Kasumi-1 (cell line): ENCODE results near the gene HTRA3.

ENCODE experiments used
- DNase-seq, 2 experiments: peaks; one replicate each; lab custom pipeline; 2025; lab: John Stamatoyannopoulos, UW

HTRA3 gene

GRCh38 chr4:8247047-8247930 lies 22.3 kb upstream of the HTRA3 start:
- no peak for DNase-seq

- DNase-seq: no peak
Measured at GRCh38 chr4:8248091-8248490, 21.5 kb upstream of the HTRA3 start.

- DNase-seq: no peak
Measured at GRCh38 chr4:8250227-8250626, 19.3 kb upstream of the HTRA3 start.

DNA sequence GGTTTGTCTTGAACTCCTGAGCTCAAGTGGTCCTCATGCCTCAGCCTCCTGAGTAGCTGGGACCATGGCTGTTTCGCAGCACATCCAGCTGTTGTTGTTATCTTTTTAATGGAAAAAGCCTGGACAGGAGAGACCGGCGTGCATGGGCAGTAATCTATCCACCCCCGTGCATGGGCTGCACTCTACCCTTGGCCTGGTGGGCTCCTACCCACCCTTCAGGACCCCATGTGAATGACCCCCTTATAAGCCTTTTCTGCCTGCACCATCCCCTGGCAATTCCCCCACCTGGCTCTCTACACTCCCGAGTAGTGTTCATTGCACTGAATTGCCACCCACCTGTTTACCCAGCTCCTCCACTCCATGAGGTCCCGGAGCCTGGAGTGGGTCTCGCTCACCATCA lies 18.9 kb upstream of the HTRA3 start:
- no peak for DNase-seq

DNA sequence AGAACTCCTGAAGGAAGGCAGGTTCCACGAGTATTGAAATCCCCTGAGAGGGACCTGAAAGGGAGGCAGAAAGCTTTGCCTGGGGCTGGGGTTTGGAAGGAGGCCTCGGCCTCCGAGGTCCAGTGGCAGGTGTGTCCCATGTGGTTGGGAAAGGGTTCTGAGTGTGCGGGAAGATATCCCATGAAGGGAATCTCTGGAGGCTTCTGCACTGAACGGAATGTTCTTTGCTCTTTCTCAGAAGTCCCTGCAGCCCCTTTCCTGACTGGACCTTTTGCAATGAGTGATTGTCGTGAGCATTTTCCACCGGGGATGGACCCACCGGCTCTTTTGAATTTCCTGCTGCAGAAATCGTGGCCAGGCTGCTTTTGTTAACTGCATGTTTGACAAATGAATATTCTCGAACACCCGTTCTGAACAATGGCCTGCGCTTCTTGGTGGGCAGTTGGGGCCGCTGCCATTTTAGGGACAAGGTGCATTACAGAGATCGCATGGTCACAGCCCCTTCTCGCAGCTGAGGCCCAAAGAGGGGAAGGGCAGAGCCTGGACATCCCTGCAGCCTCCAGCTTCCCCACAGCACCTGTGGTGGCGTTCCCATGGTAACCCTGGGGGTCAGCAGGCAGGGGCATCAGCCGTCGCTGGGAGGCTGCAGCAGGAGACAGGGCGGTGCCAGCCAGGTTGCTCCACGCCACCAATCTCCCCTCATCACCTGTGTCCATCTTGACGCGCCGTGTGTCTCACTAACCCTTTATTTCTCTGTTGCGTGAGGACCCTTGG lies 18.3 kb upstream of the HTRA3 start:
- DNase-seq: no peak

DNA sequence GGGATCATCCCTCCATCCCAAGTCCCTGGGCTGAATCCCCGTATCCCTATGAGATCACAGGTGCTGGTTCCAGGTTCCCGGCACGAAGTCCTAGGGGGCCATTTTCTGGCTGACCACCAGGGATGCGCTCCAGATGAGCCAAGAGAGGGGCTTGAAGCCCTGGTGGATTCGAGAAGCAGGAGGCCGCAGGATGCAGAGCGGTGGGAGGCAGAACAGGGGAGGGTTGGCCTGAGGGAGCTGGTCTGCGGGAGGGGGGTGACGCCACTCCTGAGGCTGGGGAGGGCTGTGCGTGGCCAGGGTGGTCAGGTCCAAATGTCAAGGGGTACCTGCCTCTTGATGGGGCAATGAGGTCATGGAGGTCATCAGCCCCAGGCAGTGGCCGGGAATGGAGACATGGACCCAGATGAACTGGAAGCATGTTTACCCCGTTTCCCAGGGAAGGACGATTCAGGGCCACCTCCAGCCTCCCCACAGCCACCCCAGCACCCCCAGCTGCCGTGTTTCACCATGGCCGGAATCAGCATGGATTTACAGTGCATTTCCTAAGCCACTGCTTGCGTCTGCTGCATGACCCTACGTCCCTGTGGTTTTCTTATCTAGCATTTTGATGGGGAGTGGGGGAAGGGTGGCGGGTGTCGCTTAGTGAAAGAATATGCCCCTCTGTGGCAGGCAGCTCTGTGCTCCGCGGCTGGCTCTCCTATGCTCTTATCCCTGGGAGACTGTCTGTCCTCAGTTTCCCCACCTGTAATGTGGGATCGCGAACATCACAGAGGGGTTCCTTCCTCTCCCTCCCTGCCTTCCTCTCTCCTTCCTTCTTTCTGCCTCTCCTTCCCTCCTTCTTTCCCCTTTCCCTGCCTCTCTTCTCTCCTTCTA lies 17.0 kb upstream of the HTRA3 start:
- no peak for DNase-seq

DNA sequence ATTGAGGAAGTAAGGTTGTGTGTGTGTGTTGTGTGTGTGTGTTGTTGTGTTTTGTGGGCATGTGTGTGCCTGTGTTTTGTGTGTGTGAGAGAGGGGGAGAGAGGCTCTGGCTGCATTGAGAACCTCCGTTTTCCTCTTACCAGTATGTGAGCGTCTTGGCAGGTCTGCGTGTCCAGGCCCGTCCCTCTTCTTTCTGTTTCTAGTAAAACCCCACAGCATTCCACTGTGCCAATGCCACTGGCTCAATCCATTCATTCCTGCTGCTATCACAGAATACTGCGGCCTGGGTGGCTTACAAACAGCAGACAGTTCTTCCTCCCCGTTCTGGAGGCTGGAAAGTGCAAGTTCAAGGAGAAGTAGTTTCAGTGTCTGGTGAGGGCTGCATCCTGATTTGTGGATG lies 15.5 kb upstream of the HTRA3 start:
- DNase-seq: no peak

DNA sequence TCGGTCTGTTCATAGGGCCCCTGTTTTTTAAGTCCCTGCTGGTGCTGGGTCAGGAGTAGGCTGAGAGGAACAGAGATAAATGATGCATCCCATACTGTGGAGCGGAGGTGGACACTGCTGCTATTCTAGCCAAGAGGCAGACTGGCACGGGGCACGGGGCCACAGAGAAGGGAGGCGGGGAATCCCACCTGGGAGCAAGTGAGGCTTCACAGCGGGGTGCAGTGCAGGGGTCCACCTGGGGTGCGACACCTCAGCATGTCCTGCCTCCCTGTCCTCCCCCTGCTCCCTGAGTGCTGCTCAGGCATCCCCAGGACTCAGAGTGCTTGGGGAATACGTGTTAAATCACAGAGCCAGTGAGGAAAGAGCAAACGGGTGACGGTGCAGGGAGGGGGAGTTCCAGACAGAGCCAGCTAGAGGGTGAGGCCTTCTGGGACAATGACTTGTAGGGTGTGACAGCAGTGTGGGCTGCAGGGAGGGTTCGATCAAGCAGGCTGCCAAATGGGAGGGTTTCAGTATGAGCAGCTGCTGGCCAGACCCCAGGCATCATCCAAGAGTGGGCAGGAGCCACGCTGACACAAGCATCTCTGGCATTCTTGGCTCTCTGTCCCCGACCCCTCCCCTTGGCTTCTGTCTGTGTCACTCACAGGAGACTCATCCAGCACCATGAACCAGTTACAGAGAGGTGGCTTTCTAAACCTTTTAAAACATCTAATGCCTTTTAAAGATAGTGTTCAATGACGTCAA lies 13.7 kb upstream of the HTRA3 start:
- no peak for DNase-seq

GRCh38 chr4:8257854-8258253 lies 11.7 kb upstream of the HTRA3 start:
- no peak for DNase-seq

DNA sequence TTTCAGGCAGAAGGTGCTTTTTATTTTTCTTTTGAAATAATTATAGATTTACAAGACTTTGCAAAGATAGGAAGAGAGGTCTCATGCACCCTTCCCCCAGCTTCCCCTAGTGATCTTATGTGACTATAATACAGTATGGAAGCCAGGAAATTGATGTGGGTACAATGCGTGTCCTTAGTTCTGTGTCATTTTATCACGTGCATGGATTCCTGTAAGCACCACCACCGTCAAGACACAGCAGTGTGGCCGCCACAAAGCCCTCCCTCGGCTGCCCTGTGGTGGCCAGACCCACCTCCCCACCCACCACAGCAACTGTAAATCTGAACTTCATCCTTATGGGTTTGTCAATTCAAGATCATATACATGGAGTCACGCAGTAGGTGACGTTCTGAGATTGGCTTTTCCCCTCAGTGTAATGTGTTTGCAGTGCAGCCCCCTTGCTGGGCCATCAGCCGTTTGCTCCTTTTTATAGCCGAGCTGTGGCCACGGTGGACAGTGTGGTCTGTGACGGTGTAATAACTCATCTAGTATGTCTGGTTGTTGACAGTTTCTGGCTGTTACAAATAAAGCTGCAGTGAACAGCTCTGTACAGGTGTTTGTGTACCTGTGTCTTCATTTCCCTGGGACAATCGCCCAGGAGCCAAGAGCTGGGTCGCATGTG lies 10.9 kb upstream of the HTRA3 start:
- DNase-seq: no peak

DNA sequence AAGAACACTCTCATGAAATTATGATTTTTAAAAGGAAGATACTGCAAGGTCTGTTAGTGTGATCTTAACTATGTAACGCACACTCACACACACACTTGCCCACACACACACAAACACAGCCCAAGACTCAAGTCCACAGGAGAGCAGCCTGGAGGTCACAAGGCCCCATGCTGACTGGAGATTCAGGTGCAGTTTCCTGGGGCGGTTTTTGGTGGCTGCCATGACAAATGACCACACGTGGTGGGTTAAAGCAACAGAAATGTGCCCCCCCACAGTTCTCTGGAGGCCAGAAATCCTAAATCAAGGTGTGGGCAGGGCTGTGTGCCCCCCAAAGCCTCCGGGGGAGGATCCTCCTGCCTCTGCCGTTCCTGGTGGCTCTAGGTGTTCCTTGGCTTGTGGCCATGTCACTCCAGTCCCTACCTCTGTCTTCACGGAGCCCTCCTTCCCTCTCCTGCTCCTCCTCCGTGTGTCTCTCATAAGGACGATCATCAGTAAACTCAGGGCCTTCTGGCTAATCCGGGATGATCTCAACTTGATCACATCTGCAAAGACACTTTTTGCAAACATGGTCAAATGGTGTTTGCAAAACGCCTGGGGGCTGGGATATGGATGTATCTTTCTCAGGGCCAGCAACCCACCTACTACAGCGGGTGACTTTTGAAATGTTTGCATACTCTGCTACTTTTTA lies 9.7 kb upstream of the HTRA3 start:
- DNase-seq: no peak

DNA sequence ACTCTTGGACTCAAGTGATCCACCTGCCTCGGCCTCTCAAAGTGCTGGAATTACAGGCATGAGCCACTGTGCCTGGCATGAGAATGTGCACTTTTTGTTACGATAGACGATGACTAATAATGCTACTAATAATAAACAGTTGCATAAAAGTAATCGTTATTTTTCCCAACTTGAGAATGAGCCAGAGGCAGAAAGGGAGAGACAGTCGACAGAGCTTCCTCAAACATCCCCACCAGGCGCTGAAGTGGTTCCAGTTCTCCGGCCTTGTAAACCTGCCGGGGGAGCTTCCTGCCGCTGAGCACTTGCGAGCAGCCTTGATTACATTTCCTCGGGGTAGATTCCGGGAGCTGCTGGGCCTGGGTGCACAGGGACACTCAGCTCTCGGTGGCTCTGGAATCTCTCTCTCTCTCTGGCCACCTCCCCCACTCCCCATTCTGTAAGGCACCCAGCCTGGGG lies 8.9 kb upstream of the HTRA3 start:
- no peak for DNase-seq

DNA sequence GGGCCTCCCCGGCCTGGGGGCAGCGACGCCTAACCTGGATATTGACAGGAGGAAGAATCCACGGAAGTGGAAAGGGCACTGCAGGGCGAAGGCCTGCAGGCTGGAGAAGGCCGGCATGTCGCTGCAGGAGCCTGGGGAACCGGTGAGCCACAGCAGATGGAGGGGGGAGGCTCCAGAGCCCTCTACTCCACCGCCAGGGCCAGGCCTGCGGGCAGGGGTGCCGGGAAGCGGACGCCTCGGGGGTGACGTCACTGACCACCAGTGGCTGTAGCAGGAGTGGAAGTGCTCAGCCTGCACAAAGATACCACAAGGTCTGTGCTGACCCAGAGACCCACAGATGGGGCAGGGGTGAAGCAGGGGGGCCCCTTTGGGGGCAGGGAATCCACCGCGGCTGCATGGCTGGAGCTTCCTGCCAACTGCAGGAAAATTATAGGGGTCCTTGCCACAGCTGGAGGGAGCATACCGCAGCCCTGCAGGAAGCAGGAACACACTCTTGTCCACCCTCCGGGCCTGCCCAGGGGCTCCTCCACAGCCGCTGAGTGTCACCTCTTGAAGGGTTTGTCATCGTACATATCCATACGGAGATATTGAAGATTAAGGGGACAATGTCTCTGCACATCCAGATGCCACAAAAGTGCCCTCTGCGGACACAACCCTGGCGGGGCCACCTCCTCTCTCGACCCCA lies 7.6 kb upstream of the HTRA3 start:
- no peak for DNase-seq

DNA sequence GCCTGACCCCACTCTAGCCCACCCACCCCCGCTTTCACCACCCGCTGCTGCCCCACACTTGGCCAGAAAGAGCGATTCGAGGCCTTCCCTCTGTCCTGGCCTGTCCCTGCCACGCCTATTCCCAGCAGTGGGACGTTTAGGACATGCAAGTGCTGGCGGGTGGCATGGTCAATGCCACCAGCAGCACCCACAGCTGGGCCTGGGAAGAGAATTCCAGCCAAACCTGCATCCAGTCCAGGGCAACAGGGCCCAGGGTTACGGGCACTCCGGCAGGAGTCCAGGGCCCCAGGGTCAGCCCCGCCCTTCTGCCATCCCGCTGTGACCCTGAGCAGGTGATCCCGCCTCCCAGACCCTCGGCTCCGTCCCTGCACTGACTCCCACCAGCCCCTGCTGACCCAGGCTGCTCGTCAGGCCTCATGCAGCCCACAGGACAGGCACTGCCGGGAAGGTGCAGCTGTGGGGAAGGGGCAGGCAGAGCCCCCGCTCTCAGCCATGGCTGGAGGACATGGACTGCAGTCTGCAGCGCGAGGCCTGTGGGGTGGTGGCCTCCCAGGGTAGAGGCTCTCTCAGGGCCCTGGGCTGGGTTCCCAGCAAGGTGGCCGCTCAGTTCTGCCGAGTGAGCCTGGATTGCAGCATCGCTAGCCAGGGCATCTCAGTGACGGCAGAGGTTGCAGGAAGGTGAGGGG lies 6.8 kb upstream of the HTRA3 start:
- no peak for DNase-seq

- DNase-seq: no peak
Measured at GRCh38 chr4:8263397-8263796, 6.2 kb upstream of the HTRA3 start.

DNA sequence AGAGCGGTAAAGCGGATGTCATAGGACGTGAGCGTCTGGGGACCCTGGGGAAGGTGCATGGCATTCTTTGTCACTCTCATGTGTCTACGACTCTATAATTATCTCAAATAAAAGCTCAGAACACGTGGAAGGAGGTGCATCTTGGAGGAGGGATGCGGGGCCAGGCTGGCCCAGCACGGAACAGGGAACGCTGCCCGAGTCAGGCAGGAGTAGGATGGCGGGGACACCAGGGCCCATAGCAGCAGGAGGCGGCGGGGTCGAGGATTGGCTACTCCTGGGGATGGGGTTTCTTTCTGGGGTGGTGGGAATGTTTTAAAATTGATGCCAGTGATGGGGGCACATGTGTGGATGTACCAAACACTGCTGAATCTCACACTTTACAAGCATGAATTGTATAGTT lies 5.4 kb upstream of the HTRA3 start:
- DNase-seq: no peak

- DNase-seq: no peak
Measured at GRCh38 chr4:8265171-8265929, 4.2 kb upstream of the HTRA3 start.

DNA sequence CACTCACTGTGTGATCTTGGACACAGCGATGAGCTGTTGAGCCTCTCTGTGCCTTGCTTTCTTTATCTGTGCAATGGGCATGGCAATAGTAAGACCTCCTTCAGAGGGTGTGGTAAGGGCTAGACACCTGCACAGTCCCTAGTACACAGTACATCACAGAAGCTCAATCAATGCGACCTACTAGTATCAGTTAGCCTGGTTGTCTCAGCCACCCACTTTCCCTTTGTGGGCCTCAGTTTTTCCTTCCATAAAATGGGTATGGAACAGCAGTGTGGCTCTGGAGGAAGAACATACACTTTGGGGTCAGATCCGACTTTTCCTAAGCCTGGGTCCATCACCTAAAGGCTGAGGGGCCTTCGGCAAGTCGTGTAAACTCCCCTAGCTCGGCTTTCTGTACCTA lies 3.5 kb upstream of the HTRA3 start:
- no peak for DNase-seq
